Hematopoietic multipotent progenitor cell treated with erythropoietin and hydrocortisone succinate and interleukin-3 and kit ligand, for 15 days (in vitro differentiated cells): ENCODE results near the gene KBTBD13.

ENCODE experiments used
- DNase-seq: peaks from one replicate; pipeline ENCODE4 v3.0.0-alpha.2; 2015; ENCODE audit warnings: low spot score

Gene KBTBD13

GRCh38 chr15:65115086-65115485 is 38.5 kb downstream of the KBTBD13 start, which contains the start of gene UBAP1L:
Gene UBAP1L (minus strand): TSS chr15:65115200. CDS start chr15:65106215, 8,985 bp downstream.
- no peak for DNase-seq

GRCh38 chr15:65115542-65115941 is 39.0 kb downstream of the KBTBD13 start:
- no peak for DNase-seq
